ENCODE data around the gene ATP6V1B1. TPM values are rescaled to one million over a fixed set of nuclear protein-coding genes. Genes with fewer than 3 reads are reported as not detected.
"Not testable (repeated sequence)": the region's sequence is repeated elsewhere in the genome, so short reads cannot be mapped to it uniquely, and the experiment has no call there.

ATP6V1B1 gene
- total RNA-seq, 1 experiment from 2014 or later, result 7.8 TPM

- Histone ChIP-seq H3K27ac (no peak overlapping the region), H3K4me2 (no peak overlapping the region), H3K27me3 (ENCODE audit: insufficient read depth, low read depth) (no peaks in the 10 kb centered on the region), H3K79me2 (ENCODE audit: low read depth) (no peaks in the 10 kb centered on the region), H3F3A (ENCODE audit: insufficient read depth, low read depth) (no peaks in the 10 kb centered on the region), H3K4me1 (replicated peaks; ENCODE audit: insufficient read depth) (no peaks in the 10 kb centered on the region), H3K9me2 (ENCODE audit: insufficient read depth) (no peaks in the 10 kb centered on the region), H4K20me1 (ENCODE audit: insufficient read depth) (no peaks in the 10 kb centered on the region), H3K9me3 (ENCODE audit: insufficient read depth, low read depth) (no peaks in the 10 kb centered on the region), H3K36me3 (ENCODE audit: low read depth) (no peaks in the 10 kb centered on the region), H2AFZ (no peak overlapping the region), H3K4me3 (no peak overlapping the region)
- no peak for DNase-seq
- ChIA-PET POLR2A (ENCODE audit: unreplicated experiment) (no interaction called here), CTCF (interaction anchor here (0.6 kb wide), 1 partner anchor 88 kb away, joined by 3 read pairs; no protein-coding TSS in a partner anchor)
- TF ChIP-seq CTCF (conservative IDR thresholded peaks at IDR 0.05) (no peak), EZH2 (IDR thresholded peaks at IDR 0.05; ENCODE audit: low read depth) (no peak)
- intact Hi-C loops (cut with micrococcal nuclease; ENCODE audit: unreplicated experiment), result no loop called here
- no TSS peak for BruUV-seq (replicated peaks)
These were observed 70.6 kb downstream of the ATP6V1B1 start for GRCh38 chr2:71006323-71006722.

- Histone ChIP-seq H3K4me1 (replicated peaks; ENCODE audit: insufficient read depth) (no peaks in the 10 kb centered on the region), H3K4me3 (no peak overlapping the region), H3K4me2 (no peak overlapping the region), H3K79me2 (ENCODE audit: low read depth) (no peaks in the 10 kb centered on the region), H2AFZ (no peak overlapping the region), H4K20me1 (ENCODE audit: insufficient read depth) (no peaks in the 10 kb centered on the region), H3K9me2 (ENCODE audit: insufficient read depth) (no peaks in the 10 kb centered on the region), H3K27me3 (ENCODE audit: insufficient read depth, low read depth) (no peaks in the 10 kb centered on the region), H3K27ac (no peak overlapping the region), H3F3A (ENCODE audit: insufficient read depth, low read depth) (no peaks in the 10 kb centered on the region), H3K36me3 (ENCODE audit: low read depth) (no peaks in the 10 kb centered on the region), H3K9me3 (ENCODE audit: insufficient read depth, low read depth) (no peaks in the 10 kb centered on the region)
- no peak for DNase-seq
- intact Hi-C loops (cut with micrococcal nuclease; ENCODE audit: unreplicated experiment), result no loop called here
- ChIA-PET CTCF (no interaction called here), POLR2A (ENCODE audit: unreplicated experiment) (no interaction called here)
- no TSS peak for BruUV-seq (replicated peaks)
- no peak for TF ChIP-seq EZH2 (IDR thresholded peaks at IDR 0.05; ENCODE audit: low read depth)
- no peak for TF ChIP-seq CTCF (conservative IDR thresholded peaks at IDR 0.05)
These were observed 71.5 kb downstream of the ATP6V1B1 start for GRCh38 chr2:71006955-71007799.

- Histone ChIP-seq H3K9me2 (ENCODE audit: insufficient read depth) (no peaks in the 10 kb centered on the region), H3K79me2 (ENCODE audit: low read depth) (no peaks in the 10 kb centered on the region), H3K4me3 (no peak overlapping the region), H2AFZ (no peak overlapping the region), H3K4me1 (replicated peaks; ENCODE audit: insufficient read depth) (no peaks in the 10 kb centered on the region), H3K27me3 (ENCODE audit: insufficient read depth, low read depth) (no peaks in the 10 kb centered on the region), H3F3A (ENCODE audit: insufficient read depth, low read depth) (no peaks in the 10 kb centered on the region), H4K20me1 (ENCODE audit: insufficient read depth) (no peaks in the 10 kb centered on the region), H3K4me2 (no peak overlapping the region), H3K9me3 (ENCODE audit: insufficient read depth, low read depth) (no peaks in the 10 kb centered on the region), H3K27ac (no peak overlapping the region), H3K36me3 (ENCODE audit: low read depth) (no peaks in the 10 kb centered on the region)
- BruUV-seq (replicated peaks), result no TSS peak
- no peak for DNase-seq
- TF ChIP-seq CTCF (conservative IDR thresholded peaks at IDR 0.05), result no peak
- no peak for TF ChIP-seq EZH2 (IDR thresholded peaks at IDR 0.05; ENCODE audit: low read depth)
- ChIA-PET POLR2A (ENCODE audit: unreplicated experiment) (no interaction called here), CTCF (no interaction called here)
- intact Hi-C loops (cut with micrococcal nuclease; ENCODE audit: unreplicated experiment), result no loop called here
These were observed 72.6 kb downstream of the ATP6V1B1 start for GRCh38 chr2:71008342-71008741.

- H3K4me3 ChIP-seq; H3K4me1 ChIP-seq (replicated peaks; ENCODE audit: insufficient read depth); BruUV-seq (replicated peaks); POLR2A ChIA-PET (ENCODE audit: unreplicated experiment); DNase-seq; H3K36me3 ChIP-seq (ENCODE audit: low read depth); H3K27ac ChIP-seq; H3K9me2 ChIP-seq (ENCODE audit: insufficient read depth); H3K79me2 ChIP-seq (ENCODE audit: low read depth); H4K20me1 ChIP-seq (ENCODE audit: insufficient read depth); H3K4me2 ChIP-seq; H2AFZ ChIP-seq; intact Hi-C loops (cut with micrococcal nuclease; ENCODE audit: unreplicated experiment); H3K9me3 ChIP-seq (ENCODE audit: insufficient read depth, low read depth); H3F3A ChIP-seq (ENCODE audit: insufficient read depth, low read depth); H3K27me3 ChIP-seq (ENCODE audit: insufficient read depth, low read depth): not testable (repeated sequence)
- CTCF ChIA-PET, result interaction anchor here (1.1 kb wide), 1 partner anchor 11 kb away, joined by 5 read pairs; no protein-coding TSS in a partner anchor
These were observed 76.1 kb downstream of the ATP6V1B1 start for GRCh38 chr2:71011786-71012185.
